GM19397 (cell line): ENCODE measurements around the gene CASK.
"Not testable (repeated sequence)": the region's sequence is repeated elsewhere in the genome, so short reads cannot be mapped to it uniquely, and the experiment has no call there.

Source experiments
- ATAC-seq: cut with Tn5 transposase; IDR thresholded peaks from one replicate; pipeline ENCODE4 v1.9.1; 2021; ENCODE audit warnings: mild to moderate bottlenecking, moderate library complexity; ENCODE audit not compliant: unreplicated experiment

Gene CASK

DNA sequence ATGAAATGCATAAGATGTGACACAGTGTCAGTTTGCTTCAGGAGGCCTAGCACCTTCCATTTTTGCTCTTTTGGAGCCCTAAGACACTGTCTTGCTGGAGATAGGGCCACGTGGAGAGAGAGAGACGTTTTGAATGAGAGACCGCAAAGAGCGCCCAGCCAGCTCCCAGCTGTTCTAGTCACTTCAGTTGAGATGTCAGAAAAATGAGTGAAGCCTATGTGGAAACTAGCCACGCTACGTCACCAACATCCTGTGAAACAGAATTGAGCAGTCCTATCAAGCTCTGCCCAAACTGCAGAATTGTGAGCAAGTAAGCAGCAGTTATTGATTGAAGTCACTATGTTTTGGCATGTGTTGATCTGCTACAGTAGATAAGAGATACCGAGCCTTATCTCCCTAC lies 186.3 kb downstream of the CASK start:
- ATAC-seq, result no peak

DNA sequence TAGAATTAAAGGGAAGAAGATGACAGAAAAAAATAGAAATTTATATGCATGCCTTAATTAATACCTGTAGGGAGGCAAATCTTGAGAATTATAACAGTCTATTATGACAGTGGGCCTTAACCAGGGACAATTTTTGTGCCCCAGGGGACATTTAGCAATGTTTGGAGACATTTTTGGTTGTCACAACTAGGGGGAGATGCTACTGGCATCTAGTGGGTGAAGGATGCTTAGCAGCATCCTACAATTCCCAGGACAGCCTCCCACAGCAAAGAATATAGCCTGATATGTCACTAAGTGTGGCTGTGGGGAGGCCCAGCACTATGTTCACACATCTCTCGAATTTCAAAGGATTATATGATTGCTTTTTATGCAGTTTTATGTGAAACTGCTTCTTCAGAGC lies 188.8 kb downstream of the CASK start:
- no peak for ATAC-seq

DNA sequence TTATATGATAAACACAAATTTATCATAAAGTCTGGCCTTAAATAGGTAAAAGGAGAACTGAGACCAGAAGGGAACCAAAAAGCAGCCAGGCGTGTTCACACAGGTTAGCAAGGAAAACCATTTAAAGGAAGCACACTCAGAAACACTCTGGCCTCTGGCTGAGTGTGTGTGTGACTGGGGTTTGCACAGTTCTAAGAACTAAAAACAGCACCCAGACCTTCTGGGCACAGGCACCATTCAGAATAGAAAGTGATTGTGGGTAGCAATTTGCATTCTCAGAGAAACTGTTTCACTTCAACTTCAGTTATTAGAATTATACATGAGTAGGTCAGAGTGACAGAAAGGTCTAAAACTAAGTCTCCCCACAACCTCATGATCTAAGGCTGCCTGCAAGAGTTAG lies 189.4 kb downstream of the CASK start:
- peak; percentile 97 for ATAC-seq

DNA sequence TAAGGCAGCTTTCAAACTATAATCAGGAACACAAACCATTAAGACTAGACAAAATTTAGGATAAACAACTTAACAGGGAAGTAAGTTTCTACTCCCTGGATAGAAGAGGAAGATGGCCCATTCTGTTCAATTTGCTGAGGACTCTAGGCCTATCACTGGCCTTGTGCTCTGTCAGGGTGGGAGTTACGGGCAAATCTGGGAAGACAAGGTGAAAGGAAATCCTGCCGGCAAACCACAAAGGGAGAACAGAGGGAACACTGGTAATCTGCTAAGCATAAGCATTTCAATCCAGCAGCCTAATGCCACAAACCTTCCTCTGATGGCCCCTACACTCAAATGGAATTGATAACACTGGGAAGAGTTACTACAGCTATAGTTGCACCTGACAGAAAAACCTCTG lies 191.1 kb downstream of the CASK start:
- ATAC-seq, result no peak

DNA sequence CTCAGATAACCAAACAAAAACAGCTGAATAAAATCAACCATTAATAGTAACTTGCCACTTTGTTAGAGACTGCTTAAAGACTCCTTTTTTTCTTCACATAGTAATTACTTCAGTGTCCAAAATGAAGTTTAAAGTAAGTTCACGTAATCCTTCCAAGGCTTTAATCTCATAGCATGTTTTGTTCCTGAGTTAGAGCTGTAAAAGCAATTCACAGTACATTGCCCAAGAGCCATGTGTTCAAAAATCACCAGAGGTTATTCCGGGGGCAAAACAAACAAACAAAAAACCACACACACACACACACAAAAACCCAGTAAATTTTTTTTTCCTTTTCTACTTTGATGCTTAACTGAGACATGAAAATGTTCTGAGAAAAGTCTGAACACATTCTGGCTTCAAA lies 193.3 kb downstream of the CASK start:
- ATAC-seq, result no peak

DNA sequence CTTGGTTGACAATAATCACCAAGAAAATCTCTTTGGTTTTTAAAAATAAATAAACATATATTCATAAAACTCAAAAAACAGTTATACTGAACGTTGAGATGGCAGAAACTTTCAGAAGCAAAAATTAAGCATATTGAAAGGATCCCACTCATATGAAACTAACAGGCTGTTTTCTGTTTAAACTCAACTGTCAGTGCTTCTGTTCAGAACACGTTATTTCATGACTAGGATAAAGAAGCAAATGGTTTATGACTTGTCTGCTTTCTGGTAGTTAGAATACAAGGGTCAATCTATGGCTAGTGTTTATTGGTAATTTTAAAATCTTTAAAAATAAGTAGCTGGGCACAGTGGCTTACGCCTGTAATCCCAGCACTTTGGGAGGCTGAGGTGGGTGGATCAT lies 195.2 kb downstream of the CASK start:
- no peak for ATAC-seq

DNA sequence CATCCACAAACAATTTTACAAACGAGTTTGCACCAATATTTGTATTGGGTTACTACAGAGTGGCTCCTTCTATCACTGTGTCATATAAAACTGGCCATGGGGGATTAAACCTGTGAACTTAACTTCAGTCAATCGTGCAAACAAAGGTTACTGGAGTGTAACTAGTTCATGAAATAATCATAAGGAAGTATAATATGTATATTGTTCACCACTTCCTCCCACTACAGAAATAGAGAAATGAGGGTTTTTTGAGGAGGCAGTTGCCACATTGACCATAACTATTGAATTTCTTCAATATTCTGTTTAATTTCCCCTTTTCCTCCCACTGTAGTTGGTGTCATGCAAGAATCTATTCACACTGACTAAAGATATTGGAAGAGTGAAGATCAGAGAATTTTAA lies 199.5 kb downstream of the CASK start, which contains the start of gene GPR82:
Gene GPR82, plus strand, starts transcription at position 356 of the 400 bp plus-strand sequence. CDS start 2,846 bp downstream, outside the sequence.
- no peak for ATAC-seq

DNA sequence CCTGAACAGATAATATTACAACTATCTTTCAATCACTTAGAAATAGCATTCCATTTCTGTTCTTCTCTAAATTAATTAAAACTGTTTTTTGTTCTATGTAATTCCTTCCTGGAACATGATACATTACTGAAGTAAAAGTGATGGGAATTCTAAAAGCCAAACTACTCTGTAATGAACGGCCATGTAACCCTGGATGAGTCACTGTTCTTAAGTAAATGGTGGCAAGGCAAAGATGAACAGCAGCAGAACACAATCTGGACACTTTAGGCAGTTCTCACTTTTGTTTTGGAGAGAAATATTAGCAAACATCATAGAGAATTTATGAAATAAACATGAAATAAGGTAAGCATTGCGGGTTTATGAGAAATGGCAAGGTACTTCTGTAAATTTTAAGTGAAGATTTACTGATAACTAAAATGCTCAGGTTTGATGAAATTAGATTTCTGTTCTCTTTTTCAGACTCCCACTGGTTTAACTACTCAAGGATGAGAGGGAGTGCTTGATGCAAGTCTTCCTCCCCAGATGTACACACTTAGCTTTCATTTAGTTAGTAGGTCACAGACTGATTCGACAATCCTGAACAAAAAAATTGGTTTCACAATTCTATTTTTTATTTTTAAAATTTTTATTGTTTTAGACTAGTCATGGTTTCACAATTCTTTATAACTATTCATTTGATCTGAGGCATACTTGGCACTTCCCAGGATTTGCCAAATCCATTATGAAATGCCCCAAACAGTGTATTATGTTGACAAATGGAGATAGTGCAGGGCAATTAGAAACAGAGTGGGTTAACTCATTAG lies 200.3 kb downstream of the CASK start:
- ATAC-seq, result no peak

DNA sequence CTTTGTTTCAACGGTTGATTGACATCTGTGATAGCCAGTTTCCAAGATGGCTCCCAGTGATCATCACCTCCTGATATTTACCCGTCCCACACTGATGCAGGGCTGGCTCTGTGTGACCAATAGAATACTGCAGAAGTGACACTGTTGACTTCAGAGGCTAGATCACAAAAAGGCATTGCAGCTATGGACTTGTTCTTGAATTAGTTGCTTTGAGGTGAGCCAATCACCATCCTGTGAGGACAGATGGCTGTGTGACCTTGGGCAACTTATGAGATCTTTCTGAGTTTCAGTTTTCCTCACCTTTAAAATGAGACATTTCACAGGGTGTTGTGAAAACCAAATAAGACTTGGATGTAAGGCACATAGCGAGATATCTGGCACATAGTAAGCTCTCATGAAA lies 201.1 kb downstream of the CASK start:
- no peak for ATAC-seq

DNA sequence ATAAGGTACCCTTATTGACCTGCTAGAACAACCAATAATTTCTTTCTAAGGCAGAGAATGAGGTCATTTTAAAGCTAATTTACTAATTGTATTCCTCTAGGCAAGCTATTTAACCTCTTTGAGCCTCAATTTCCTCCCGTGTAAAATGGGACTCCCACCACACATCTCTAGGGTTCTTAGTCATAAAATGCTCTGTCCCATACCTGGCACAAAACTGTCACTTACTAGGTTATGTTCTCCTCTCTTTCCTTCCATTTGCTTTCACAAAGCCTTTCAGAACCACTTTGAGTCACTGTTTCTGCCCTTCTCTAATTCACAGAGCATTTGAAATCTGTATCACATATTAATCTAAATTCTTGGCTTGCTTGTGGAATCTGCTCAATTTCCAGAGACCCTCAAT lies 201.8 kb downstream of the CASK start:
- no peak for ATAC-seq

DNA sequence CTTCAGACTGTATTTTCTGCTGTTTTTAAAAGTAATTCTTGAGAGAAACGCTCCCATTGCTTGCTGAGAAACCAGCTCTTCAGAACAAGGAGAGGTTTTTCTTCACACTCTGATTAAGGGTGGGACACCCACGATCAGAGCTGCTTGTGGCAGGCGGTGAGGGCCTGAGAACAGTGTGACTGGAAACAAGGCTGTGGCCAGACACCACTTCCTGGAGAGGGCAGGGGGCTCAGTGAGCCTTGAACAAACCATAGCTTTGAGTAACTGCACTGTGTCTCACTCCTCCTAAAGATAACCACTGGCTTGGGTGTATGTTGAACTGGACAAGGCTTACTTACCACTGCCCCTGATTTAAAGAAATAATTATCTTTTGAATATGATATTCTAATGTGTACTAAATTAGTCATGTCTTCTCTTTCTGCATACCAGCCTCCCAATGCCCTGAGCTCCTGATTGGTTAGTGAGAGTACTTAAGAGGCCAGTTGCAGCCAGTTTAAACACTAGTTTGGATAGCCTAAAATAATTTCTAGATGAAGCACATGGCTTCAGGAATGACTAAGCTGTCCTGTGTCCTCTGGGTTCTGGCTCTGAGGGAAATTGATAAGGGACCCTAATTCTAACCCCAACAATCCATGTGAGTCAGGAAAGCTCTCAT lies 203.1 kb downstream of the CASK start:
- peak; percentile 84 for ATAC-seq

DNA sequence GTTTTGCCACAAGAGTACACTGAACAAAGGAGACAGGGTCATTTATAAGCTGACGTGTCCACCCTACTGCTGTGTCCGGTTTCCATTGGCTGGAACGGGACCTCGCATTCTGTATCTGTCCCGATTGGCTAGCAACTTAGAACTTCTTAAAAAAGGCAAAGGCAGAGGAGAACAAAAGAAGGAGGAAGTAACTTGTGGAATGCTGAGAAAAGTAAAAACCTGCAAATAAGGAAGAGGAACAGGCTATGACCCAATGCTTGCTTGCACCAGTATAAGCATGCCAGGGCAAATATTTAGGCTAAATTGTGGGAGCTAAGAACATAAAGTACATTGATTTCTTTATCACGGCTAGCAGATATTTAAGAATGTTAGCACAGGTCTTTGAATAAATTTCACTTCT lies 203.7 kb downstream of the CASK start:
- not testable (repeated sequence) for ATAC-seq

DNA sequence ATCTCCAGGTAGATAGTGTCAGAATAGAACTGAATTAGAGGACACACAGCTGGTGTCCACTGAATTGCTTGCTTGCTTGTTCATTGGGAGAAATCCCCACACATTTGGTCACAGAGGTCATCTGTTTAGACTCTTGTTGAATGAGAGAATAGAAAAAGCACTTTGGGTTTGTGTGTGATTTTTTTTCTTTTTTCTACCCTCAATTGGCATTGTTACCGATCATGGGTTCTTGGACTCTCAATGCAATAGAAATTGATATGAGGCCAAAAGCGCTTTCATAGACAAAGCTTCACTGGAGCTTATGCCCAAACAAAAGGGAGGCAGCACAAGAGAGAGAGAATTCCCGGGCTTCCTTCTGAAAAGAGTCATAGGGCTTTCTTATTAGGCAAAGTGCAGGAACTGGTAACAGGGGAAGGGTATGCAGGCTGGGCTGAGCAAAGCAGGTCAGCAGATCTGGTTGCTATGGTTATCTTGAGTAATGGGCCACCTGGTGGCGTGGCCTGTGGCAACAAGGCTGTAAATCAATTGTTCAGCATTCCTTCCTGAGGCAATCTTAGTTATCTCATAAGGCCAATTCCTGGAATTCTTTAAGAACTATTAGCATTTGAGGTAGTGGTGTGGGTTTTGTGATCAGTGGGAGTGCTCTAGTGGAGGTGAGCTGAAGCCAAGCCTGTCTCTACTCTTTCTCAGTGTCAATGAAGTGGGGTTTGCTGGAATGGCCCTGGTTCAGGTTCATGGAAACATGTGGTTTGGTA lies 204.7 kb downstream of the CASK start:
- no peak for ATAC-seq

DNA sequence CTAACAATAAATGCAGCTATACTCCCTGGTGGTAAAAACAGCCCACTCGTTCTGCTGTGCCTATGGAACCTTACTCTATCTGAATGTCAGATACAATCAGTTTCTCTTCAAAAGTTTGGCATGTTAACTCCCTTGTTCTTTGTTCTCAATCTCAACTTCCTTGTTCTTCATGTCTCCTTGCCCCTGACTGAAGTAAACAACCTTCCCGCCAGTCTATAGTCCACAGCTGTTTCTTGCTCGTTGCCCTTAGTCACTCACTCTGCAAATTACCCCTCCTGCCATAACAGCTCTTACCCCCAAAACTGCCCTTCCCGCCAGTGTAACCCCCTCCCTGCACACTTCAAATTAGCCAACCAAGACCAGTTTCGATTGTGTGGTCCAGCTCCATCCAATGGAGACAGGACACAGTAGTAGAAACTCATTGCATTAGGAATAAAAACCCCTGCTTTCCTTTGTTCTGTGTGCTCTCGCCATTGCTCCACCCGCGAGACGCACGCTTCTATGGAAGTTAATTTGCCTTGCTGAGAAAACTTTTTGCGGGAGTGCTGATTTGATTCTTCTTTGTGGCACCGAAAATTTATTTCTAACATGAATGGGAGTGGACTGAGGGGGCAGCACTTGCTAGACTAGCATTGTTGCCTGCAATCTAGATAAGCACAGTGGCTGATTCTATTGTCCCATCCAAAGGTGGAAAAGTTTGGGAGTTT lies 206.4 kb downstream of the CASK start:
- no peak for ATAC-seq

DNA sequence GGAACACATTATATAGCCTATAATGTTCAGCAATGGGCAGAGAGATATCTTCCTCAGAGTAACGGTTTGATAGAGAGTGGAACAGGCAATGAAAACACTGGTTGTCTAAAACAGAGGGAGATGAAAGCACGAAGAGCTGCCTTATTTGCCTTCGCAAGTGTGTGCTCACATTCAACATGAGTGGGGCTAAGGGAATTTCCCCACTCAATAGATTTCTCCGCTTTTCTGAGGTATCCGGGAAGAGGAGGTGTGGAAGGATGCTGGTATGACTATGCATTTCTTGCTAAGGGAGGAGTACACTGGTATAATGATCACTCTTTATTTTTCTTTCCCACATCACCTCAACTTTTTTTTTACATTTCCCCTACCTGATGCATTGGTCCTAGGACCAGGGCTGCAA lies 207.1 kb downstream of the CASK start:
- no peak for ATAC-seq

DNA sequence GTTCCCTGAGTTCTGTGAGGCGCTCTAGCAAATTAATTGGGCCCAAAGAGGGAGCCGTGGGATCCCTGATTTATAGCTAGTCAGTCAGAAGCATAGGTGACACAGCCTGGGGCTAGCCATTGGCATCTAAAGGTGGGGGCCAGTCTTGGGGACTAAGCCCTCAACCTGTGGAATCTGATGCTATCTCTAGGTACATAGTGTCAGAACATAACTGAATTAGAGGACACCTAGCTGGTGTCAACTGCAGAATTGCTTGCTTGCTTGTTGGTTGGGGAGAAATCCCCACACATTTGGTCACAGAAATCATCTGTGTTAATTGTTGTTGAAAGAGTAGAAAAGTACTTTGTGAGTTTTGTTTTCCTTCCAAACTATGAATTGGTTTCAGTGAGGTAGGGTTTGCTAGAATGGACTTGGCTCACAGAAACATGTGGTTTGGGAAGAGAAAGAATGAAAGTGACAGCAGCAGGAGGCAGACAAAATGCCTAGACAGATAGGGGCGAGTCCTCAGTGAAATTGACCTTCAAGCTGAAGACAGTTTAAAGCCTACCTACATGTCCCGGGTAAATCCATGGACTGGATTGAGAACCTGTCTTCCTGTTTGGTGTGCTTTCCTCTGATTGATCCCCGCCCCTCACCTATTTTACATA lies 212.2 kb downstream of the CASK start:
- no peak for ATAC-seq

DNA sequence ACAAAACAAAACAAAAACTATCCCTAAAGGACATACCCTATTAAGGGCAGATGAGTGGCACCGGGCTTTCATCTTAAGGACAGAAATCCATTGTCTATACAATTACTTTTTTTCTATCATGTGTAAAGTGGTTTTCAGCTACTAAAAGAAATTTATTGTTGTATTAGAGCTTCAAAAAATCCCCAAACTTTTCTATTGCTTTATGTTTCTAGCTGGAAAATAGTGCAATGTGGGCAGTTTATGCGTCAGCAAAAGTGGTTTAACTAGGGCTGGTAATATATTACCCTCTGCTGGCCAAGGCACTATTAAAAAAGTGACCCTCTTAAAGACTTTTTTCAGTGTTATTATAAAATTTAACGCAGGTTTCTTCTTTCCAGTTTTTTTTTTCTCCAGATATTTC lies 214.9 kb downstream of the CASK start:
- ATAC-seq, result no peak

DNA sequence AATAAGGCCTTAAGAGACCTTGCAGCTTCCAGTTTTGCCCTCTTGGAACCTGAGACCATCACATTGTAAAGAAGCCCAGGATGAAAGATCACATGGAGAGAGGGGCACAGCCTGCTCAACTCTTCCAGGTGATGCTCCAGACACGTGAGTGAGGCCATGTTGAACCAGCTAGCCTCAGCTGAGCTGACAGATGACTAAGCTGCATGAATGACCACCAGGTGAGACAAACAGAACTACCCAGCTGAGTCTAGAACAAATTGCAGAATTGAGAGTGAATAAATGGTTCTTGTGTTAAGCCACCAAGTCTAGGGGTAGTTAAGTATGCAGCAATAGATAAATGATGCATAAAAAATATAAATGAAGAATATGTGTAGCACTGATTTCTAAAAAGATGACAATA lies 216.1 kb downstream of the CASK start:
- ATAC-seq, result no peak

DNA sequence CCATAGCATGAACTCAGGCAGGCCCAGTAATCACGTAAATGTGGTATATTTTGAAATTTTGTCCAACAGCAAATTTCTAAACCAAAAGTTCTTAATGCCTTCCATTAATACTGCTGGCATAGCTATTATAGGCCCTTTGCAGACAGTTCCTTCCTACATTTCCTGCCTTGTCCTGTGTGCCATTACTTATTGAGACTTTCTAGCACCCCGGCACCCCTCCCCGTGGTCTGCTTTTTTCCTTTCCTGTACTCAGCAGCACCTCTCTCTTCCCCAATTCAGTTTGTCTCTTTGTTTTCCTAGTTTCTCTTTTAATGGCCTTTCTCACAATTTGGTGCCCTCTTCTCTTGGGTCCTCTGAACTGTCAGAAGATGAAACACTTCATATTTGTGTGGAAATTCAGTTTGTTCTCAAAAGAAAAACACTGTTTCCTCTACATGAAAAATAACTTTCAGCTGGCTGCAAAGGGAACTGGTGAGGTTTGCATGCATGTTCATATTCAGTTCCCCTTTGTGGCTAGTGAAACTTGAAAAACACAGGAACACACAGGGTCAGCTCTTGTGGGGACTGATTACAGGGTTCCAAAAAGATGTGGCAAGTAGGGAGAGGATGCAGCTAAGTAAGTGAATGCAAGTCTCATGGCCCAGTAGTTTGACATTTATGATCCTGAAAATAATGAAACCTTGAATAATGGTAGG lies 217.5 kb downstream of the CASK start:
- ATAC-seq, result peak; percentile 77

DNA sequence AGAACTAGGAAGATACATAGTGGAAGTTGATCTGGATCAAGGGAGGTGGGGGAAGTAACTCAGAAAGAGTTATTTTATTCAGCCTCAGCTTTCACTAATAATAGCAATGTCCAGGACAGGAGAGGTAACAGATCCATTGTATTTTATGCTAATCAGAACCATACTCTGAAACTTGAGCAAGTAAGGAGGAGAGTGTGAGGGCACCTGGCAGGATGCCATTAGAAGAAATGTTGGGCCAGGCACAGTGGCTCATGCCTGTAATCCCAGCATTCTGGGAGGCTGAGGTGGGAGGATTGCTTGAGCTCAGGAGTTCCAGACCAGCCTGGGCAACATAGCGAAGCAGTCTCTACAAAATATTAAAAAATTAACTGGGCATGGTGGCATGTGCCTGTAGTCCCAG lies 218.3 kb downstream of the CASK start:
- ATAC-seq, result no peak
